ENCODE data around the gene MBTPS1.

Gene MBTPS1

GRCh38 chr16:84055801-84056634 is 60.7 kb downstream of the MBTPS1 start:
- in situ Hi-C loops (cut with HindIII; ENCODE audit: low sequenced_read_pairs) = no loop called here

GRCh38 chr16:84055366-84055765 is 61.4 kb downstream of the MBTPS1 start:
- in situ Hi-C loops (cut with HindIII; ENCODE audit: low sequenced_read_pairs) = no loop called here

GRCh38 chr16:84054916-84055315 is 61.8 kb downstream of the MBTPS1 start:
- in situ Hi-C loops (cut with HindIII; ENCODE audit: low sequenced_read_pairs) = no loop called here

- in situ Hi-C loops (cut with HindIII; ENCODE audit: low sequenced_read_pairs) = no loop called here
Observed at GRCh38 chr16:84054271-84054670, 62.5 kb downstream of the MBTPS1 start.

- in situ Hi-C loops (cut with HindIII; ENCODE audit: low sequenced_read_pairs) = no loop called here
Observed at GRCh38 chr16:84053237-84053636, 63.5 kb downstream of the MBTPS1 start.

- in situ Hi-C loops (cut with HindIII; ENCODE audit: low sequenced_read_pairs) = no loop called here
Observed at GRCh38 chr16:84052071-84052622, 64.6 kb downstream of the MBTPS1 start.

- in situ Hi-C loops (cut with HindIII; ENCODE audit: low sequenced_read_pairs) = no loop called here
Observed at GRCh38 chr16:84050316-84050715, 66.4 kb downstream of the MBTPS1 start.

- in situ Hi-C loops (cut with HindIII; ENCODE audit: low sequenced_read_pairs) = no loop called here
Observed at GRCh38 chr16:84049403-84050060, 67.2 kb downstream of the MBTPS1 start.

- in situ Hi-C loops (cut with HindIII; ENCODE audit: low sequenced_read_pairs) = no loop called here
Observed at GRCh38 chr16:84048871-84049270, 67.9 kb downstream of the MBTPS1 start.

GRCh38 chr16:84048270-84048669 is 68.5 kb downstream of the MBTPS1 start:
- in situ Hi-C loops (cut with HindIII; ENCODE audit: low sequenced_read_pairs) = no loop called here

GRCh38 chr16:84047626-84048025 is 69.1 kb downstream of the MBTPS1 start:
- in situ Hi-C loops (cut with HindIII; ENCODE audit: low sequenced_read_pairs) = no loop called here

- in situ Hi-C loops (cut with HindIII; ENCODE audit: low sequenced_read_pairs) = no loop called here
Observed at GRCh38 chr16:84047206-84047605, 69.5 kb downstream of the MBTPS1 start.

GRCh38 chr16:84045818-84046470 is 70.8 kb downstream of the MBTPS1 start:
- in situ Hi-C loops (cut with HindIII; ENCODE audit: low sequenced_read_pairs) = no loop called here

GRCh38 chr16:84045001-84045817 is 71.5 kb downstream of the MBTPS1 start:
- in situ Hi-C loops (cut with HindIII; ENCODE audit: low sequenced_read_pairs) = no loop called here

GRCh38 chr16:84044118-84044488 is 72.6 kb downstream of the MBTPS1 start:
- in situ Hi-C loops (cut with HindIII; ENCODE audit: low sequenced_read_pairs) = no loop called here

GRCh38 chr16:84043486-84044117 is 73.1 kb downstream of the MBTPS1 start:
- in situ Hi-C loops (cut with HindIII; ENCODE audit: low sequenced_read_pairs) = no loop called here

GRCh38 chr16:84042879-84043485 is 73.8 kb downstream of the MBTPS1 start:
- in situ Hi-C loops (cut with HindIII; ENCODE audit: low sequenced_read_pairs) = no loop called here

GRCh38 chr16:84042308-84042878 is 74.3 kb downstream of the MBTPS1 start, which contains the start of gene SLC38A8:
SLC38A8 (minus strand) TSS chr16:84042795; CDS start chr16:84042157, 638 bp downstream.
- in situ Hi-C loops (cut with HindIII; ENCODE audit: low sequenced_read_pairs) = no loop called here

GRCh38 chr16:84041881-84042280 is 74.9 kb downstream of the MBTPS1 start:
- in situ Hi-C loops (cut with HindIII; ENCODE audit: low sequenced_read_pairs) = no loop called here

Data from endothelial cell of hepatic sinusoid (primary cell).